ENCODE data around the gene VRK1.

The VRK1 gene

DNA sequence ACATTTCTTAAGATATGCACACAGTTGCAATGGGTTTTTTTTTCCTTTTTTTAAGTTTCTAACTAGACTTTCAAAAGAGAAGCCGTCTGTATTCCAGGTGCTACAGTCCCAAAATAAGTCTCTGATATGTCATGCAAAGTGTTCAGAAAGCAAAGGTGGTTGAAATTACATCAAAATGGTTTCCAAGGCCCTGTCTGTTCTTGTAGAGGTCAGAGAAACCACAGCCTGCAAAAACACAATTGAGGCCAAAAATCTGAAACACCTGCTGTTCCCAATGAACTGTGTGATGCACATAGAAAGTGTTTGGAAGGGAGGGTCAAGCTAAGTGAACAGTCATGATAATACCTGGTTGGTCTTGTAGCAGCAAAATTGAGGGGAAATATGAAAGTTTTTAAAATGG, 91.0 kb downstream of the VRK1 start:
- no peak for DNase-seq (ENCODE audit: low spot score)

DNA sequence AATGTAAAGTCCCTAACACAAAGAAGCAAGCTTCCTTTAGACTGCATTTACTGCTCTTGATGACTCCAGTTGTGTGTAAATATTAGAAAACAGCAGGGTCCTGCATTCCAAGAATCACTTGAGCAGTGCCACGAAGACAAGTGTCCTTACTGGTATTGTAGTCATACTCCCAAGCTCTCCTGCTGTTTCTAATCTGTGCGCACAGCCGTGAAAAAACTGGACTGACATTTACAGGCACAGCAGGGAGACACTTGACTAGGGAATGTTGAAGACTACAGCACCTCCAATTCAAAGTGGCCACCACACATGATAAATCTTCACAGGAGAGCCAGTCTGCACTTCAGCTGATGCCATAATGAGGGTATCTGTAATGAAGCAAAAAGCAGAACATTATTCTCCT, 91.4 kb downstream of the VRK1 start:
- DNase-seq (ENCODE audit: low spot score), result no peak

DNA sequence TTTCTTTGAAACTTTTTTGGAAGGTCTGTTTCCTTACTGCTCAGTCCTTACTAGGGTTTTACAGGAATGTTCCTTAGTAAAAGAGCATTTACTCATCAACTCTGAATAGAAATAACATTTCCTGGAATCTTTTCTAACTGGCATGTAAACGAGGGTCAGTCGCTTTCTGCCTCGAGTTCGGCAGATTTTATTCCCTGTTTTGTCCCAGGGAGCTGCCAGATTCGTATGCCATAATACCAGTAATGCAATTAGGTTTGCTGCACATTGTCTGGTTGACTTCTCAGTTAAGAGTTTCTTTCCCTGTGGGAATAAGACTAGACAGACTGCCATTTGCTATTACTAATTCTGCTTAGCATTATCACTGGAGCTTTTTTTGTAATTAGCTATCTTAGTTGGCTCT, 91.9 kb downstream of the VRK1 start:
- no peak for DNase-seq (ENCODE audit: low spot score)

- DNase-seq (ENCODE audit: low spot score), result no peak
Measured at GRCh38 chr14:96893966-96894622, 96.9 kb downstream of the VRK1 start.

DNA sequence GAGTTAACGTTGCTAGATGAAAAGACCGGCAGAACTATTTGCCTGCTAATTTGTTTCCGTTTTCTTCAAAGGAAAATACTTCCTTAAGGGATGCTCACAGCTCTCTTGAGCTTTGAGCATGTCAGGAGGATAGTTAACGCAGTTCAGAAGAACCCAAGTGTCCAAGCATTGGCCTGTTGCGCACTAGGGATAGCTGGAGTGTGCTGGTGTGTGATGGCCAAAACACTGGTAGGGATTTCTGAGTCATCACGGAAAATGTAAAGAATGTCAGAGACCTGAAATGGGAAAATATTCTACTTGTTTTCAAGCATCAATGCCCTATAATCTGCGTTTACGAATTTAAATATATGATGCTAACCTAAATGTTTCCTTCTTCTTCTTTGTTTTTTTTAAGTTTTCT, 97.8 kb downstream of the VRK1 start:
- no peak for DNase-seq (ENCODE audit: low spot score)

DNA sequence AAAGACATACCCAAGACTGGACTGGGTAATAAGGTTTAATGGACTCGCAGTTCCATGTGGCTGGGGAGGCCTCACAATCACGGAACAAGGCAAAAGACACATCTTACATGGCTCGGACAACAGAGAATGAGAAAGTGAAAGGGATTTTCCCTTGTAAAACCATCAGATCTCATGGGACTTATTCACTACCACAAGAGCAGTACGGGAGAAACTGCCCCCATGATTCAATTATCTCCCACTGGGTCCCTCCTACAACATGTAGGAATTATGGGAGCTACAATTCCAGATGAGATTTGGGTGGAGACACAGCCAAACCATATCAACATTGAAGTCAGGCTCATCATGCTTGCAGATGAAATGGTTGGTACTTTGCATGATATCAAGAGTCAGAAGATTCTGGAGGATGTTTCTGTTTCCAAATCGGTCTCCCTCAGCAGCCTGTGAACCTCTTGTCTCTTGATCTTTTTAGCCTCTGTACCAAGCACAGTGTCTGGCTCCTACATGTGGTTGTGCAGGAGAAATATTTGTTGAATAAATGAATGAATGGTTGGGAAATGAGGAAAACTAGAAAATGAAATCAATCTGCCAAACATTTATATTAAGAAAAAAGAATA, 98.6 kb downstream of the VRK1 start:
- DNase-seq (ENCODE audit: low spot score), result no peak

DNA sequence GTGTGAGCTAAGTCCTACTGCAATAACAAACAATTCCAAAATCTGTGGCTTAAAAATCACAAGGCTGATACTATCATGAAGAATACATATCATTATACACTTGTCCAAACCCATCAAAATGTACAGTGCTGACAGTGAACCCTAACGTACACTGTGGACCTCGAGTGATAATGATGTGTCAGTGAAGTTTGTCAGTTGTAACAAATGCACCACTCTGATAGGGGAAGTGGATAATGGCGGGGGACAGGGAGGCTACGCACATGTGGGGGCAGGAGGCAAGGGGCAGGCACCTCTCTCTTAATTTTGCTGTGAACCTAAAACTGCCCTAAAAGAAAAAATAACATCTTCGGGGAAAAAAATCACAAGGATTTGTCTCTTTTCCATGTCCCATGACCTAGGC, 100.0 kb downstream of the VRK1 start:
- no peak for DNase-seq (ENCODE audit: low spot score)

DNA sequence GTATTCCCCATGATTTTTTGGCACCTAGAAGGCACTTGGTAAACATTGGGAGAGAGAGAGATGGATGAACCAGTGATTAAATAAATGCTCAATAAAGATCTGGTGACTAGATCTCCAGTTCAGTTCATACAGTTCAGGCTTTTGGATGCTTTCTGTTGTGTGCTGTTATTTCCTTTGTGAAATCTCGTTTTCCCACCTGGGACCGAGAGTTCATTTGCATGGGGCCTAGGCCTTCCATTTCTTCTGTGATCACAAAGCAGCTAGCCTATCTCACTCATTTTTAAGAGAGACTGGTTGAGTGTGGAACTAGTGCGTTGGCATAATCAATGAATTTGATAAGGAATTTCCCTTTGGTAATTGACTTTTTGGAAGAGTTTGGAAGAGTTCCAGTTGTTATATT, 104.0 kb downstream of the VRK1 start:
- DNase-seq (ENCODE audit: low spot score), result peak; percentile 10

GRCh38 chr14:96902004-96902403, 104.8 kb downstream of the VRK1 start:
- no peak for DNase-seq (ENCODE audit: low spot score)

- no peak for DNase-seq (ENCODE audit: low spot score)
Measured at GRCh38 chr14:96903444-96904023, 106.4 kb downstream of the VRK1 start.

GRCh38 chr14:96904201-96904600, 107.0 kb downstream of the VRK1 start:
- DNase-seq (ENCODE audit: low spot score), result no peak

GRCh38 chr14:96905065-96905464, 107.9 kb downstream of the VRK1 start:
- no peak for DNase-seq (ENCODE audit: low spot score)

DNA sequence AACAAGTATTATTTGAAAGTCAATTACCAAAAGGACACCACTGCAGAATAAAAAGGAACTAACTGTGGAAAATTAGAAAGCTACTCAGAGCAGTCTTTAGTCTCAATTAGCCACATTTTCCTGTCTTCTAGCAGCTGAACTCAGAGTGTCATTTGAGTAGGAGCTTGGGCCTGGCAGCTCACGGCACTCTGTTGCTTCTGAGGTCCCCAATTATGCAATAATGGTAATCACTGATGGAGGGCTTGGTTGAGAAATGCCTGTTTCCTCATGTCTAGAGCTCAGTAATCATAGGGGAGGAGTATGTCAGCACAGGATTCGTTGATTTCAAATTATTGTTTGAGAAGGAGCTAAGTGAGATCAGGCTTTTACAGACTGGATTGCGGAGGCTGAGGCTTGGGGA, 108.6 kb downstream of the VRK1 start:
- no peak for DNase-seq (ENCODE audit: low spot score)

DNA sequence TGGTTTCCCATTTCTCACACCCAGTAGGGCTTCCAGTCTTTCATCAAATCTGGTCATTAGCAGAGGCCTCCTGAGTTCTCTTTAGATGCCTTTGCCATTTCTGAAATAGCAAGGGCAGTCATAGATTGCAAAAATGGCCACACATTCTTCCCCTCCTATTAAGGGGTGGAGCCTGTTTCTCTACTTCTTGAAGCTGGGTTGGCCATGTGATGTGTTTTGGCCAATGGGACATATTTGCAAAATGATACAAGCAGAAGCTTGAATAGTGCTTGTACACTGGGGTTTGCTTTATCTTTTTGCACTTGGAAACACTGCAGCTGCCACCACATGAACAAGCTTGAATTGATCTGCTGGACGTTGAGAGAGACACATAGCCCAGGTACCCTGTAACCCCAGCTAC, 109.3 kb downstream of the VRK1 start:
- no peak for DNase-seq (ENCODE audit: low spot score)

- no peak for DNase-seq (ENCODE audit: low spot score)
Measured at GRCh38 chr14:96909841-96910364, 112.7 kb downstream of the VRK1 start.

GRCh38 chr14:96911499-96912149, 114.4 kb downstream of the VRK1 start:
- no peak for DNase-seq (ENCODE audit: low spot score)

DNA sequence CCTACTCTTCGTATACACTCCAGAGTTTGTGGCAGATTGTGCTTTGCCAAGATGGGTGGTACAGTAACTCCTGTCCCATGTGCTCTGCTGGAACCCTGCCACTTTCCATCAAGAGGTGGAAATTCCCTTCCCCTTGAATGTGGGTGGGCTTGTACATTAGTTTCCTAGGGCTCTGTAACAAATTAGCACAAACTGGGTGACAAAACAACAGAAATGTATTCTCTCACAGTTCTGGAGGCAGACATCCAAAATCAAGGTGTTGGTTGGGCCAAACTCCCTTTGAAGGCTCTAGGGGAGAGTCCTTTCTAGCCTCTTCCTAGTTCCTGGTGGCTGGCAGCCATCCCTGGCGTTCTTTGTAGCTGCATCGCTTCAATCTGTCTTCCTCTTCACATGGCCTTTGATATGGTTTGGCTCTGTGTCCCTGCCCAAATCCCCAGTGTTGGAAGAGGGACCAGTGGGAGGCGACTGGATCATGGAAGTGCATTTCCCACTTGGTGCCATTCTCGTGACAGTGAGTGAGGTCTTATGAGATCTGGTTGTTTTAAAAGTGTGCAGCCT, 117.5 kb downstream of the VRK1 start:
- DNase-seq (ENCODE audit: low spot score), result no peak

DNA sequence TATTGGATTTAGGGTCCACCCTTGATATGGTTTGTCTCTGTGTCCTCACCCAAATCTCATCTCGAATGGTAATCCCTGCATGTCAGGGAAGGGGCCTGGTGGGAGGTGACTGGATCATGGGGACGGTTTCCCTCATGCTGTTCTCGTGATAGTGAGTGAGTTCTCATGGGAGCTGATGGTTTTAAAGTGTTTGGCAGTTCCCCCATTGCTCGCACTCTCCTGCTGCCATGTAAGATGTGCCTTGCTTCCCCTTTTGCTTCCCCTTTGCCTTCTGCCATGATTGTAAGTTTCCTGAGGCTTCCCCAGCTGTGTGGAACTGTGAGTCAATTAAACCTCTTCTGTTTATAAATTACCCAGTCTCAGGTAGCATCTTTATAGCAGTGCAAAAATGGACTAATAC, 118.3 kb downstream of the VRK1 start:
- no peak for DNase-seq (ENCODE audit: low spot score)

DNA sequence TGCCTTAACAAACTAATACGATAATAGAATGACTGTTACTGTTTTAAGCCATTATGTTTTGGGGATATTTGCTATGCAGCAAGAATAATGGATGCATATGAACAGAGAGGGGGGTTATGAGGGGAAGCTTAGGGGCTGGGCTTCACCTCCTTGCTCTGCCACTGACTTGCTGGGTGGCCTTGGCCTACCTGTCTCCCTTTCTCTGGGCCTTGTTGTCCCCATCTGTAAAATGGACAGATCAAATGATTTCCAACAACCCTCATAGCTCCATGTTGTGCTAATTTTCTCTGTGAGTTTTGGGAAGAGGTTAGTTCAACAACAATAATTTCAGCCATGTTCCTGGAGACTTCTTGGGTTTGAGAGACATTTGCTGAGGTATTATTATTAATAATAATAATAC, 119.6 kb downstream of the VRK1 start:
- no peak for DNase-seq (ENCODE audit: low spot score)

- no peak for DNase-seq (ENCODE audit: low spot score)
Measured at GRCh38 chr14:96917442-96917963, 120.3 kb downstream of the VRK1 start.

DNA sequence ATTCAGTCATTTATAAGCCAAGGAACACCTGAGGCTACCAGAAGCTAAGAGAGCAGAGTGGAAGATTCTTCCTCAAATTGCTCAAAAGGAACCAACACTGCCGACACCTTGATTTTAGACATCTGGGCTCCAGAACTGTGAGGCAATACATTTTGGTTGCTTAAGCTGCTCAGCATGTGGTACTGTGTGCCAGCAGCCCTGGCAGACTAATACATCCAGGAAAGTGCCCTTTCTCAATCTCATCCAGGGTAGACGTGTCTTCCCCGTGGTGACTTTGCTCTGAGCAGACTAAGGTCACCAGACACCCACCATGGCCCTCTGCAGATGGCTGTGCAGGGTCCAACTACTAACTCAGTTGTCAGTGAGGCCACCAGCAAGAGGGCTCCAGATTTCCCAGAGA, 122.8 kb downstream of the VRK1 start:
- no peak for DNase-seq (ENCODE audit: low spot score)

GRCh38 chr14:96920820-96921219, 123.6 kb downstream of the VRK1 start:
- DNase-seq (ENCODE audit: low spot score), result no peak

DNA sequence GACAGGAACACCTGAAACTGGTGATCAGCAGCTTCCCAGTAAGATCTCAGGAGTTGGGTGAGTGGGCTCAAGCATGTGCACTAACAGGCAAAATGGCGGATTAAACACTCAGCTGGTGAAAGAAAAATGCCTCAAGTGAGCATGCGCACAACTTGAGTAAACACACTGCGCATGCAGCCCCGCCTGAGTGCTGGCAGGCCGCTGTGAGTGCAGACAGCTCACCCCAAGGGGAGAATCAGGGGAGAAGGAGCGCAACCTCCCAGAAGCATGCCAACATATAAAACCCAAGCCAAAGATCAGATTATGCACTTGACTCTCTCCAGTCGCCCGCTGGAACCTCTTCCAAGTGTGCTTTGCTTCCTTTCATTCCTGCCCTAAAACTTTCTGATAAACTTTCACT, 125.8 kb downstream of the VRK1 start:
- DNase-seq (ENCODE audit: low spot score), result no peak

Measured in germinal center (tissue), 1 donor.